ENCODE measurements around the gene BATF.

DNA sequence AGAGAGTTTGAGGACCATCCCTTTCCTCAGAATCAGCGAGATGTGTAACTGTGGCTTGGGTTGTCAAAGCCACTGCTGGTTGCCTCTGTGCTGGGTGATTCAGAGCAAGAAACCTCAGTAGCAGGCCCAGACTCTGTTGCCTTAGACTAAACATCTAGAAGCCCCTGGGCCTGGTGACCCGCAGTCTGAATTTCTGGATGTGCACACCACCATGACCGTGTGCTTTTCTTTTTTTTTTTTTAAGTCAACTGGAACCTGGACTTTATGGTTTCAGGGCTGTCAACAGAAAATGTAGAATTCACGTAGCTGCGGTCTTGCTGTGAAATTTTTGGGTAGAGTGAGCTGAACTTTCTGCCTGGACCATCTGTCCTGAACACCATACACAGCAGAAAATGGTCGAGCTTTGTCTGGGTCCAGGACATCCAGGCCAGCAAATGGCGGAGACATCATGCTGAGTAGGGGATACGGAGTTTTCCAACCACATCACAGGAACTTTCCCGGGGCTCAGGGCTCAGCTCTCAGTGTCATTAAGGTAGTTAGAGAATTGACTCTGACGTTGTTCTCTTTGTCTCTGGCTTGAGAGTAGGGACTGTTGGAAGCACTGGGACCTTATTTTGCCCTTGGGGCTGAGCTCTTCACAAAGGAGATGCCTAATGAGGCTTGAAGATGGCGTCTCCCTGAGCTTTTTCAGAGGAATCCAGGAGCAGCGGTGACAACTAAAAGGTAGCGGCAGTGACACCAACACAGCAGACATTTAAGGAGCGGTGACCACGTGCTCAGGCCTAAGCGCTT is 23.0 kb upstream of the BATF start:
- TF ChIP-seq, protein P1, sequence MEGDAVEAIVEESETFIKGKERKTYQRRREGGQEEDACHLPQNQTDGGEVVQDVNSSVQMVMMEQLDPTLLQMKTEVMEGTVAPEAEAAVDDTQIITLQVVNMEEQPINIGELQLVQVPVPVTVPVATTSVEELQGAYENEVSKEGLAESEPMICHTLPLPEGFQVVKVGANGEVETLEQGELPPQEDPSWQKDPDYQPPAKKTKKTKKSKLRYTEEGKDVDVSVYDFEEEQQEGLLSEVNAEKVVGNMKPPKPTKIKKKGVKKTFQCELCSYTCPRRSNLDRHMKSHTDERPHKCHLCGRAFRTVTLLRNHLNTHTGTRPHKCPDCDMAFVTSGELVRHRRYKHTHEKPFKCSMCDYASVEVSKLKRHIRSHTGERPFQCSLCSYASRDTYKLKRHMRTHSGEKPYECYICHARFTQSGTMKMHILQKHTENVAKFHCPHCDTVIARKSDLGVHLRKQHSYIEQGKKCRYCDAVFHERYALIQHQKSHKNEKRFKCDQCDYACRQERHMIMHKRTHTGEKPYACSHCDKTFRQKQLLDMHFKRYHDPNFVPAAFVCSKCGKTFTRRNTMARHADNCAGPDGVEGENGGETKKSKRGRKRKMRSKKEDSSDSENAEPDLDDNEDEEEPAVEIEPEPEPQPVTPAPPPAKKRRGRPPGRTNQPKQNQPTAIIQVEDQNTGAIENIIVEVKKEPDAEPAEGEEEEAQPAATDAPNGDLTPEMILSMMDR (IDR thresholded peaks at IDR 0.05; ENCODE audit: insufficient read depth, low read length), result no peak
- no peak for TF ChIP-seq POLR2AphosphoS5 (IDR thresholded peaks at IDR 0.05; ENCODE audit: low read depth)
- TF ChIP-seq, protein P2, sequence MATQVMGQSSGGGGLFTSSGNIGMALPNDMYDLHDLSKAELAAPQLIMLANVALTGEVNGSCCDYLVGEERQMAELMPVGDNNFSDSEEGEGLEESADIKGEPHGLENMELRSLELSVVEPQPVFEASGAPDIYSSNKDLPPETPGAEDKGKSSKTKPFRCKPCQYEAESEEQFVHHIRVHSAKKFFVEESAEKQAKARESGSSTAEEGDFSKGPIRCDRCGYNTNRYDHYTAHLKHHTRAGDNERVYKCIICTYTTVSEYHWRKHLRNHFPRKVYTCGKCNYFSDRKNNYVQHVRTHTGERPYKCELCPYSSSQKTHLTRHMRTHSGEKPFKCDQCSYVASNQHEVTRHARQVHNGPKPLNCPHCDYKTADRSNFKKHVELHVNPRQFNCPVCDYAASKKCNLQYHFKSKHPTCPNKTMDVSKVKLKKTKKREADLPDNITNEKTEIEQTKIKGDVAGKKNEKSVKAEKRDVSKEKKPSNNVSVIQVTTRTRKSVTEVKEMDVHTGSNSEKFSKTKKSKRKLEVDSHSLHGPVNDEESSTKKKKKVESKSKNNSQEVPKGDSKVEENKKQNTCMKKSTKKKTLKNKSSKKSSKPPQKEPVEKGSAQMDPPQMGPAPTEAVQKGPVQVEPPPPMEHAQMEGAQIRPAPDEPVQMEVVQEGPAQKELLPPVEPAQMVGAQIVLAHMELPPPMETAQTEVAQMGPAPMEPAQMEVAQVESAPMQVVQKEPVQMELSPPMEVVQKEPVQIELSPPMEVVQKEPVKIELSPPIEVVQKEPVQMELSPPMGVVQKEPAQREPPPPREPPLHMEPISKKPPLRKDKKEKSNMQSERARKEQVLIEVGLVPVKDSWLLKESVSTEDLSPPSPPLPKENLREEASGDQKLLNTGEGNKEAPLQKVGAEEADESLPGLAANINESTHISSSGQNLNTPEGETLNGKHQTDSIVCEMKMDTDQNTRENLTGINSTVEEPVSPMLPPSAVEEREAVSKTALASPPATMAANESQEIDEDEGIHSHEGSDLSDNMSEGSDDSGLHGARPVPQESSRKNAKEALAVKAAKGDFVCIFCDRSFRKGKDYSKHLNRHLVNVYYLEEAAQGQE (IDR thresholded peaks at IDR 0.05; ENCODE audit: insufficient replicate concordance, low read depth), result no peak
- no peak for TF ChIP-seq GABPA (IDR thresholded peaks at IDR 0.05; ENCODE audit: low read depth)

Measured in HL-60 (cell line).